Adipocyte (in vitro differentiated cells): Measurements from ENCODE around the gene MYOT.

ENCODE experiments used
- DNase-seq: peaks from one replicate; pipeline ENCODE4 v3.0.0-alpha.2; 2015; ENCODE audit warnings: low read depth
- H3K27me3 ChIP-seq: replicated peaks from 2 replicates; pipeline ENCODE4 v1.7.0; 2013; ENCODE audit warnings: mild to moderate bottlenecking, low read length, moderate library complexity; ENCODE audit not compliant: control insufficient read depth, insufficient read depth
- H3K36me3 ChIP-seq: 2 replicates; pipeline ENCODE4 v1.7.0; 2013; ENCODE audit warnings: low read length, mild to moderate bottlenecking, moderate library complexity; ENCODE audit not compliant: control insufficient read depth, insufficient read depth, severe bottlenecking
- H3K4me1 ChIP-seq: 2 replicates; pipeline ENCODE4 v1.7.0; 2013; ENCODE audit warnings: mild to moderate bottlenecking, low read length, moderate library complexity; ENCODE audit not compliant: control insufficient read depth, insufficient read depth
- H3K4me3 ChIP-seq: 2 replicates; pipeline ENCODE4 v1.7.0; 2013; ENCODE audit warnings: mild to moderate bottlenecking, low read length, moderate library complexity
- H3K9ac ChIP-seq: 2 replicates; pipeline ENCODE4 v1.7.0; 2013; ENCODE audit warnings: mild to moderate bottlenecking, low read length, moderate library complexity
- H3K9me3 ChIP-seq: 2 replicates; pipeline ENCODE4 v1.7.0; 2013; ENCODE audit warnings: mild to moderate bottlenecking, low read length, moderate library complexity; ENCODE audit not compliant: control insufficient read depth

The MYOT gene

DNA sequence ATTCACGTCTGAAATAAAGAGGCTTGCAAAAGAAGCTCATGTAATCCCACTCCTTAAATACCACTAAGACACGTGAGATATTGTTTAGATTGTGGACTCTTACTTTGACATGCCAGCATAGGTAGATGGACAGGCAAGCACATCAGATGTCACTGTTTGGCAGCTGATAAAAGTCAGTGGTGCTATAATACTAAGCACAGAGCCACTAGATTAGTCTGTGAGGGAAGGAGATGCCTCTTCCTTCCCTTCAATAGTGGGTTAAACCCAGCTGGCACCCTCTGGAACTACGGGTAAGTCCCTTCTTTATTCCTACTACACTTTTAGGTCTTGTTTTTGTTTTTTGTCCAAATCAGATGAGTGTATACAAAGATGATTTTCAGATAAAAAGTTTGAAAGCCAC, at the start of gene MYOT:
MYOT (plus strand) TSS at position 197 of the 400 bp plus-strand sequence. CDS start 2,792 bp downstream, outside the sequence.
- DNase-seq: no peak
- Histone ChIP-seq H3K9ac (no peak within 1 kb of the TSS), H3K9me3 (no peaks in the 10 kb centered on the region), H3K4me1 (no peaks in the 10 kb centered on the region), H3K27me3 (no peaks in the 10 kb centered on the region), H3K36me3 (no peaks in the 10 kb centered on the region), H3K4me3 (no peak within 1 kb of the TSS)

DNA sequence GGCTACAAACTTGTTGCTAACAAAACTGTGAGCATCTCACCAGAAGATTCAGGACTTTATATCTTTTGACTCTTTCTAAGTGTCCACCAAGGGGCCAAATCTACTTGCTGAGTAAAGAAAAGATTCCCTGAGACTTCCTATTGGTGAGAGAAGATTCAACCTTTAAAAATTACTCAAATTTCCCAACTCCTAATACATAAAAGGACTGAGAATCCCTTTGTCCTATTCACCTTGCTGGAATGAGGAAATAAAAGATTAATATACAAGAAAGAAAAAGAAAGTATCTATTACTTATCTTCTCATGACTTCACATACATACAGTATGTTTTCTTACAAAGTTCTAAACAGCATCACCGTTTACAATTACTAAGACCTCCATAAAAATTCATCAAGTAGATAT, 47.9 kb upstream of the MYOT start:
- Histone ChIP-seq H3K4me3 (no peak overlapping the region), H3K27me3 (no peaks in the 10 kb centered on the region), H3K9me3 (no peaks in the 10 kb centered on the region), H3K36me3 (no peaks in the 10 kb centered on the region), H3K9ac (no peak overlapping the region), H3K4me1 (no peaks in the 10 kb centered on the region)
- no peak for DNase-seq

- Histone ChIP-seq H3K4me1 (no peaks in the 10 kb centered on the region), H3K27me3 (no peaks in the 10 kb centered on the region), H3K36me3 (no peaks in the 10 kb centered on the region), H3K9me3 (no peaks in the 10 kb centered on the region), H3K4me3 (no peak overlapping the region), H3K9ac (no peak overlapping the region)
- DNase-seq: peak; percentile 39
Measured at GRCh38 chr5:137822158-137822764, 45.4 kb upstream of the MYOT start.

DNA sequence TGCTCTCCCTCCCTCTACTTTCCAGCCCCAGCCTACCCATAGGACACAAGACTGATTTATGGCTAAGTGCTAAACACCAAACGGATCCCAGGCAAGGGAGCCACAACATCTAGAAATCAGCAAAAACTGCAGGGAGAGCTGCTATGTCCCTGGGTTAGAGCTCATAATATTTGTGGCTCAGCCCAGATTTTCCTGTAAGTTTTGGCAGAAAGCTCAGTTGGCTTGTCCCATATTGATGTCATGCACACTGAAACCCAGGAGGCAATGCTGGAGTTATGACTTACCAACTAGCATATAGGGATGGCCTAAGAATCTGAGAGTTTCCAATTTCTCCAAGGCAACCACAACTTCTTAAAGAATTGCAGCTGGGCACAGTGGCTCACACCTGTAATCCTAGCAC, 44.7 kb upstream of the MYOT start:
- H3K9me3 ChIP-seq: no peaks in the 10 kb centered on the region
- H3K36me3 ChIP-seq: no peaks in the 10 kb centered on the region
- H3K27me3 ChIP-seq: no peaks in the 10 kb centered on the region
- H3K4me3 ChIP-seq: no peak overlapping the region
- H3K9ac ChIP-seq: no peak overlapping the region
- DNase-seq: no peak
- no peaks in the 10 kb centered on the region for H3K4me1 ChIP-seq

DNA sequence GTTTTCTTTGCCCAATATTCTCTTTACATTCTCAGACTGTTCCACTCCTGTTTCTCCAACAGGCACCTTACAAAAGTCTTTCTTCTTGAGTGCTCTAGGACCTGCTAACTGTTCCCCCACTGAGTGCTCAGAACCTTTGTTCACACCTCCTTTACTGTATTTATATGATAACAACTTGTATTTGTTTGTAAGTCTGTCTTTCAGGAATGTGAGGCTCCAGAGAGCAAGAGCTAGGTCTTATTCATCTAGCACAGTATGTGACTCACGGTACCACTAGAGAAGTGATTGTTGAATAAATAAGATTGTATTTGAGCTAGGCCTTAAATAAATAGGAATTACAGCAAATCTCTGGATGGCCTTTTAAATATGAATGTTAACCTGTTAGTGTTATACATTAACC, 42.5 kb upstream of the MYOT start:
- Histone ChIP-seq H3K4me1 (no peaks in the 10 kb centered on the region), H3K36me3 (no peaks in the 10 kb centered on the region), H3K9me3 (no peaks in the 10 kb centered on the region), H3K4me3 (no peak overlapping the region), H3K9ac (no peak overlapping the region), H3K27me3 (peaks cover 3% of the 10 kb centered on the region)
- DNase-seq: no peak

DNA sequence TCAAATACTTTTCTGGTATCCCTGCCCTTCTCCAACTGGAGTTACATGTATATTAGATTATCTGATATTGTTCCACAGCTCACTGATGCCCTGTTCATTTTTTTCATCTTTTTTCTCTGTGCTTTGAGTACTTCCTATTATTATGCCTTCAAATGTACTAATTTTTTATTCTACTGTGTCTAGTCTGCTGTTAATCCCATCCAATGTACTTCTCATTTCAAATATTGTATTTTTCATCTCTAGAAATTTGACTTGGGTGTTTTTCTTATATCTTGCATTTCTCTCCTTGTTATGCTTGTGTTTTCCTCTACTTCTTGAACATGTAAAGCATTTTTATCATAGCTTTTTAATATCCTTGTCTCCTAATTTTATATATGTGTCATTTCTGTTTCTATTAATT, 41.6 kb upstream of the MYOT start:
- no peaks in the 10 kb centered on the region for H3K36me3 ChIP-seq
- H3K9me3 ChIP-seq: no peaks in the 10 kb centered on the region
- no peak overlapping the region for H3K4me3 ChIP-seq
- H3K9ac ChIP-seq: no peak overlapping the region
- peaks cover 3% of the 10 kb centered on the region for H3K27me3 ChIP-seq
- DNase-seq: no peak
- no peaks in the 10 kb centered on the region for H3K4me1 ChIP-seq

DNA sequence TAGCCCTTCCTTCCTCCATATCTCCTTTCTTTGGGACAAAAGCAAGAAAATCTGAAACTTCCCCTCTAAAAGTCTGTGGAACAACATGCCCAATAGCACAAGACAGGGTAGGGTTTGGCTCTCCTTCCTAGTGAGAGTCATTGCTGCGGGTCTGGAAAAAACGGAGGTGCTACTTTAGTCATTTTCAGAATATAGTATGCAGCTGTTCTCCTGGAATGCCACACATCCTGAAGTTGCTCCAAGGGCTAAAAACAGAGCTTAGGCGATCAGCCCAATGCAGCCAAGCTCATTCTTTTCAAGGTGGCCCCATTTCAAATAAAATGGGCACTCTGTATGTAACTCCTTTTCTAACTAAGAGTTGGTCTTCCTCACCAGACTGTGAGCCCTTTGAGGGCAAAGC, 39.5 kb upstream of the MYOT start:
- Histone ChIP-seq H3K9me3 (no peaks in the 10 kb centered on the region), H3K36me3 (no peaks in the 10 kb centered on the region), H3K4me3 (no peak overlapping the region), H3K4me1 (peaks cover 15% of the 10 kb centered on the region), H3K9ac (no peak overlapping the region), H3K27me3 (peaks cover 3% of the 10 kb centered on the region)
- DNase-seq: no peak

DNA sequence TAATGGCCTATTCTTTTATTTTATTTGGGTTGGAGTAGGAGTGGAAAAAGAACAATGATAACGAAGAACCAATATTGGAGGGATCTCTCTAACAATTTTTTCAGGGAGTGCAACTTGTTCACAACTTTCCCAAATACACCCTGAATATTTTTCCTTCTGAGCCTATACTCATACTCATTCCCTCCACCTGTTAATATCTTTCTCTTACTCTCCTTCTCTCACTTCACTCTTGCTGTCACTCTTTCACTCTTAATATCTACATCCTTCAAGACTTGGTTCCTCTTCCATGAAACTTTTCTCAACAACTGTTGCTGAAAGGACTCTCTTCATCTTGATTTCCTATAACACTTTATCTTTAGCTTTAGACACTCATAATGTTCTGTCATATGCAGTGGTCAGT, 39.0 kb upstream of the MYOT start:
- H3K36me3 ChIP-seq: no peaks in the 10 kb centered on the region
- no peaks in the 10 kb centered on the region for H3K9me3 ChIP-seq
- no peak for DNase-seq
- H3K4me3 ChIP-seq: no peak overlapping the region
- peaks cover 19% of the 10 kb centered on the region for H3K4me1 ChIP-seq
- peaks cover 3% of the 10 kb centered on the region for H3K27me3 ChIP-seq
- H3K9ac ChIP-seq: no peak overlapping the region

DNA sequence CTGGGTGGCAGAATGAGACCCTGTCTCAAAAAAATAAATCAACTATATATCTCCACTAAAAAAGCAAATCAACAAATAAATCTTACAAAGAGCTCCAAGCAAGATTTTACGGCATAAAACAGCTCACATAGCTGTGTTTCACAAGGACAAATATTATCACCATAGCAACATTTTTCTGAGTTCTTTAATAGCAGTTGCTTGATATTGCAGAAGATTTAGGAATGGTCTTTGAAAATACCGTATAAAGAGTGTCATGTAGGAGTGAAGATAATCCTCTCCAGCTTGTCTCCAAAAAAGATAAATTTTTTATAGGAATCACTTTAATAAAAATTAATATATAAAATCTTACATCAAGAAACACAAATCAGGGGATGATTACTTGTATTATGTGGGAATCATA, 36.6 kb upstream of the MYOT start:
- Histone ChIP-seq H3K9ac (peak overlapping the region; percentile 21), H3K9me3 (no peaks in the 10 kb centered on the region), H3K4me3 (no peak overlapping the region), H3K36me3 (no peaks in the 10 kb centered on the region), H3K4me1 (peaks cover 29% of the 10 kb centered on the region), H3K27me3 (peaks cover 3% of the 10 kb centered on the region)
- DNase-seq: no peak

- Histone ChIP-seq H3K36me3 (no peaks in the 10 kb centered on the region), H3K4me1 (peaks cover 33% of the 10 kb centered on the region), H3K27me3 (peaks cover 3% of the 10 kb centered on the region), H3K4me3 (no peak overlapping the region), H3K9ac (no peak overlapping the region), H3K9me3 (no peaks in the 10 kb centered on the region)
- no peak for DNase-seq
Measured at GRCh38 chr5:137831526-137831925, 36.1 kb upstream of the MYOT start.

- Histone ChIP-seq H3K36me3 (no peaks in the 10 kb centered on the region), H3K9me3 (no peaks in the 10 kb centered on the region), H3K4me1 (peaks cover 42% of the 10 kb centered on the region), H3K9ac (no peak overlapping the region), H3K27me3 (peaks cover 3% of the 10 kb centered on the region), H3K4me3 (no peak overlapping the region)
- DNase-seq: no peak
Measured at GRCh38 chr5:137832416-137832815, 35.2 kb upstream of the MYOT start.

GRCh38 chr5:137833463-137833862, 34.2 kb upstream of the MYOT start:
- no peak for DNase-seq
- no peaks in the 10 kb centered on the region for H3K36me3 ChIP-seq
- H3K4me1 ChIP-seq: peaks cover 52% of the 10 kb centered on the region

More at GRCh38 chr5:137833463-137833862, 34.2 kb upstream of the MYOT start:
- H3K27me3 ChIP-seq: peaks cover 3% of the 10 kb centered on the region
- H3K4me3 ChIP-seq: no peak overlapping the region
- no peak overlapping the region for H3K9ac ChIP-seq
- no peaks in the 10 kb centered on the region for H3K9me3 ChIP-seq
